OCI-LY1 (cell line): ENCODE data around the gene IFIT1B.

ENCODE experiments used
- H2AFZ ChIP-seq: fragments of 200-600 bp; sonication (generic), shearing (Covaris generic); 2 replicates; pipeline ENCODE4 v1.6.0; 2014; ENCODE audit warnings: antibody characterized with exemption, mild to moderate bottlenecking, low read length
- H3F3A ChIP-seq: fragments of 200-600 bp; sonication (generic), shearing (Covaris generic); 2 replicates; pipeline ENCODE4 v1.6.0; 2014; ENCODE audit warnings: mild to moderate bottlenecking, antibody characterized with exemption, low read length, moderate library complexity; ENCODE audit not compliant: insufficient read depth
- H3K27ac ChIP-seq: fragments of 200-600 bp; sonication (generic); 2 replicates; pipeline ENCODE4 v1.5.1; 2014; ENCODE audit warnings: low read length, mixed run types, mild to moderate bottlenecking, low read depth; ENCODE audit not compliant: poor library complexity, severe bottlenecking
- H3K27me3 ChIP-seq: fragments of 200-600 bp; sonication (generic); 2 replicates; pipeline ENCODE4 v1.6.0; 2014; ENCODE audit warnings: antibody characterized with exemption, mild to moderate bottlenecking, low read length, moderate library complexity; ENCODE audit not compliant: insufficient read depth
- H3K36me3 ChIP-seq: fragments of 200-600 bp; sonication (generic); 2 replicates; pipeline ENCODE4 v1.6.1; 2014; ENCODE audit warnings: mild to moderate bottlenecking, antibody characterized with exemption, low read length, moderate library complexity, mixed read lengths; ENCODE audit not compliant: insufficient read depth
- H3K4me1 ChIP-seq: fragments of 200-600 bp; sonication (generic); 2 replicates; pipeline ENCODE4 v1.5.1; 2014; ENCODE audit warnings: mild to moderate bottlenecking, low read length, moderate library complexity; ENCODE audit not compliant: insufficient read depth, severe bottlenecking
- H3K4me2 ChIP-seq: fragments of 200-600 bp; sonication (generic), shearing (Covaris generic); 2 replicates; pipeline ENCODE4 v1.6.1; 2014; ENCODE audit warnings: low read length
- H3K4me3 ChIP-seq: fragments of 200-600 bp; sonication (generic); 2 replicates; pipeline ENCODE4 v1.5.1; 2014; ENCODE audit warnings: low read length, low read depth, mild to moderate bottlenecking, mixed read lengths; ENCODE audit not compliant: poor library complexity, severe bottlenecking
- H3K79me2 ChIP-seq: fragments of 200-600 bp; shearing (Covaris generic); 2 replicates; pipeline ENCODE4 v1.6.1; 2016; ENCODE audit warnings: mixed run types, low read length, mixed read lengths; ENCODE audit not compliant: insufficient read depth
- H3K9ac ChIP-seq: fragments of 200-600 bp; sonication (generic), shearing (Covaris generic); 2 replicates; pipeline ENCODE4 v1.6.1; 2014; ENCODE audit warnings: mild to moderate bottlenecking, low read length, mixed read lengths
- H3K9me2 ChIP-seq: fragments of 200-600 bp; sonication (generic), shearing (Covaris generic); 2 replicates; pipeline ENCODE4 v1.6.1; 2014; ENCODE audit warnings: low read depth, mild to moderate bottlenecking, low read length, mixed read lengths
- H3K9me3 ChIP-seq: fragments of 200-600 bp; shearing (Covaris generic); 2 replicates; pipeline ENCODE4 v1.6.1; 2014; ENCODE audit warnings: low read length, mixed read lengths
- H4K20me1 ChIP-seq: fragments of 200-600 bp; sonication (generic), shearing (Covaris generic); 2 replicates; pipeline ENCODE4 v1.6.0; 2016; ENCODE audit warnings: mild to moderate bottlenecking, low read length; ENCODE audit not compliant: insufficient read depth
- EZH2 ChIP-seq: fragments of 200-600 bp; sonication (generic), shearing (Covaris generic); IDR thresholded peaks from 2 replicates; pipeline ENCODE4 v1.8.0; 2017; ENCODE audit warnings: borderline replicate concordance, mixed run types, mild to moderate bottlenecking, antibody characterized with exemption, low read length, moderate library complexity, mixed read lengths
- TF ChIP-seq, protein P1 (sequence below): fragments of 200-600 bp; sonication (generic), shearing (Covaris generic); IDR thresholded peaks from 2 replicates; pipeline ENCODE4 v1.5.1; 2017; ENCODE audit warnings: mild to moderate bottlenecking, antibody characterized with exemption, low read length, moderate library complexity, mixed read lengths

The IFIT1B gene

DNA sequence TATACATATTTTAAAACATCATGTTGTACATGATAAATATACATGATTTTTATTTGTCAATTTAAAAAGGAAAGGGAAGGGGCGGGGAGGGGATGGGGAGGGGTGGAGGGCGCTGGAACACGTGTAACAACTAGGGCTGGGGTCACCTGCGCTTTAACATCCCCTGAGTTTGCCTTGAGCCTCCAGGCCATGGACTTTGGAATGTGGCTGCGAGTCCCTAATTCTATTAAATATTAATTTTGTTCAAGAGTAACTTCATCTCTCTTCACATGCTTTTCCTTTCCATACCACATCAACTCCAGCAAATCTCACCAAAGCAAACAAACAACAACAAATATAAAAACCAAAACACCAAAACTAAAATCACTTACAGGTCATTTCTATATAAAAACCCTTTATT, 47.1 kb downstream of the IFIT1B start:
- H3K27ac ChIP-seq, result no peak overlapping the region
- no peak overlapping the region for H3K4me3 ChIP-seq
- H3K4me2 ChIP-seq, result no peak overlapping the region
- no peaks in the 10 kb centered on the region for H3K4me1 ChIP-seq
- no peaks in the 10 kb centered on the region for H3F3A ChIP-seq
- H4K20me1 ChIP-seq, result no peaks in the 10 kb centered on the region
- TF ChIP-seq, protein P1, sequence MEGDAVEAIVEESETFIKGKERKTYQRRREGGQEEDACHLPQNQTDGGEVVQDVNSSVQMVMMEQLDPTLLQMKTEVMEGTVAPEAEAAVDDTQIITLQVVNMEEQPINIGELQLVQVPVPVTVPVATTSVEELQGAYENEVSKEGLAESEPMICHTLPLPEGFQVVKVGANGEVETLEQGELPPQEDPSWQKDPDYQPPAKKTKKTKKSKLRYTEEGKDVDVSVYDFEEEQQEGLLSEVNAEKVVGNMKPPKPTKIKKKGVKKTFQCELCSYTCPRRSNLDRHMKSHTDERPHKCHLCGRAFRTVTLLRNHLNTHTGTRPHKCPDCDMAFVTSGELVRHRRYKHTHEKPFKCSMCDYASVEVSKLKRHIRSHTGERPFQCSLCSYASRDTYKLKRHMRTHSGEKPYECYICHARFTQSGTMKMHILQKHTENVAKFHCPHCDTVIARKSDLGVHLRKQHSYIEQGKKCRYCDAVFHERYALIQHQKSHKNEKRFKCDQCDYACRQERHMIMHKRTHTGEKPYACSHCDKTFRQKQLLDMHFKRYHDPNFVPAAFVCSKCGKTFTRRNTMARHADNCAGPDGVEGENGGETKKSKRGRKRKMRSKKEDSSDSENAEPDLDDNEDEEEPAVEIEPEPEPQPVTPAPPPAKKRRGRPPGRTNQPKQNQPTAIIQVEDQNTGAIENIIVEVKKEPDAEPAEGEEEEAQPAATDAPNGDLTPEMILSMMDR, result no peak
- TF ChIP-seq EZH2, result no peak
- no peak overlapping the region for H3K9ac ChIP-seq
- H3K9me3 ChIP-seq, result no peaks in the 10 kb centered on the region
- no peak overlapping the region for H2AFZ ChIP-seq
- no peaks in the 10 kb centered on the region for H3K9me2 ChIP-seq
- no peaks in the 10 kb centered on the region for H3K36me3 ChIP-seq
- no peaks in the 10 kb centered on the region for H3K27me3 ChIP-seq
- no peaks in the 10 kb centered on the region for H3K79me2 ChIP-seq

DNA sequence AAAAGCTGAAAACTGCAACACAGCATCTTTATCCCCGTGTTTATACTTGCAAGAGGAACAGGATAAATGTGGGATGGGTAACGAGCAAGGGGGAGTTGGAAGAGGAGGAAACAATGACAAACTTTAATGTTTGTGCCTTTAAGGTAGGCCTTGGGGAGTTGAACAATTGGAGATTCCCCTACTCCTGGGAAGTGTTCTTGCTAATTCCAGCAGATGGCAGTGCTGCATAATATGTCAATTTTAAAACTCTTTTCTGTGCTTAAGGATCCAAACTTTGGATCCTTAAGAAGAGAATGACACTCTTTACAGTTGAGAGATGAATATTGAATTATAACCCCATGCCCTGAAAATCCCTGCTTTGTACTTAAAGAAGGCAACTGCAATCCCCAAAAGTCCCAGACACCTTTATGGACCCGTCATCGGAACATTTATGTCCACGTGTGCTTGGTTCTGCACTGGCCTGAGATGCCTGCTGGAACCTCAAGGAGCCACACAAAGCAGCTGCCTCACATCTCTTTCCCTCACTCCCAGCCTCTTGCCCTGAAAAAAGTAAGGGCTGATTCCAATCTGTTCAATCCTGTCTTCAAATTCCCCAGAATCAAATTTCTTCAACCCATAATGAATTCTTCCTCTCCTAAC, 48.5 kb downstream of the IFIT1B start:
- no peaks in the 10 kb centered on the region for H3K9me2 ChIP-seq
- H3F3A ChIP-seq, result no peaks in the 10 kb centered on the region
- no peak overlapping the region for H3K4me2 ChIP-seq
- H3K79me2 ChIP-seq, result no peaks in the 10 kb centered on the region
- H3K4me1 ChIP-seq, result no peaks in the 10 kb centered on the region
- H2AFZ ChIP-seq, result no peak overlapping the region
- H3K36me3 ChIP-seq, result no peaks in the 10 kb centered on the region
- H3K4me3 ChIP-seq, result no peak overlapping the region
- H3K27ac ChIP-seq, result no peak overlapping the region
- TF ChIP-seq, protein P1, result peak; percentile 48
- no peak for TF ChIP-seq EZH2
- no peak overlapping the region for H3K9ac ChIP-seq
- H3K9me3 ChIP-seq, result no peaks in the 10 kb centered on the region
- H3K27me3 ChIP-seq, result no peaks in the 10 kb centered on the region
- no peaks in the 10 kb centered on the region for H4K20me1 ChIP-seq

DNA sequence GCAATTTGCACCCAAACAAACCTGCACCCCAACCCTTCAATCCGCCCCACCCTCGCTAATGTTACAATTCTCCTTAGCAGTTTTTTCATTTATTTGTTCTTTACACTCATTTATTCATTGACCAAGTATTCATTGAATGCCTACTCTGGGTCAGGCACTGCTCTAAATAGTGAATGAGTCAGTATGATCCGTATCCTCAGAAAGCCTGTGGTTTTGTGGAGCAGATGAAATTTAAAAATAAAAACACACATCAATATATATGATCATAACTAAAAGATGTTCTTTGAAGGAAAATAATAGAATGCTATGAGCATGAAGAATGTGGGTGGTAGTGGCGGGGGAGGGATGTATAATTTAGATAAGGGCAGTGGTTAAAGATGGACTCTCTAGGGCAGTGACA, 49.8 kb downstream of the IFIT1B start:
- Histone ChIP-seq H3K27me3 (no peaks in the 10 kb centered on the region), H3K4me2 (no peak overlapping the region)

More for the DNA sequence above, 49.8 kb downstream of the IFIT1B start:
- TF ChIP-seq, protein P1, result no peak
- TF ChIP-seq EZH2, result no peak
- Histone ChIP-seq H3K9me3 (no peaks in the 10 kb centered on the region), H3K79me2 (no peaks in the 10 kb centered on the region), H3K4me1 (no peaks in the 10 kb centered on the region), H4K20me1 (no peaks in the 10 kb centered on the region), H3K36me3 (no peaks in the 10 kb centered on the region), H3K9ac (no peak overlapping the region), H3F3A (no peaks in the 10 kb centered on the region), H3K4me3 (no peak overlapping the region), H3K27ac (no peak overlapping the region), H2AFZ (no peak overlapping the region), H3K9me2 (no peaks in the 10 kb centered on the region)
